K562 (cell line): ENCODE results near the gene ZNF18. TPM values are rescaled to one million over a fixed set of nuclear protein-coding genes. Genes with fewer than 3 reads are reported as not detected.

ENCODE experiments used
- ATAC-seq: fragments of 200-7000 bp; cut with Tn5 transposase; 3 replicates; pipeline ENCODE4 v1.9.1; 2020; ENCODE audit warnings: moderate library complexity
- BruUV-seq: library from RNA; stranded (reverse); fragments of 400-500 nt; replicated peaks from 2 replicates; lab custom pipeline; 2021; lab: Mats Ljungman, UMichigan
- CTCF ChIA-PET: fragments of 300-600 bp; formaldehyde crosslinking; extraction: SDS; loops from one replicate; lab custom pipeline; 2021; ENCODE audit warnings: low intra/inter-chr PET ratio; lab: Yijun Ruan, JAX
- POLR2A ChIA-PET: fragments of 300-600, 350-650 bp; sonication (Branson Sonifier 250); formaldehyde crosslinking; extraction: SDS; loops from one replicate; lab custom pipeline; 2021; ENCODE audit warnings: antibody characterized with exemption, inconsistent platforms; lab: Yijun Ruan, JAX
- DNase-seq, 4 experiments: peaks; one replicate each; pipeline versions ENCODE4 v3.0.0 to v3.0.0-alpha.2; 2011 to 2018; ENCODE audit warnings: low spot score in 3 of 4, mixed read lengths in 3 of 4; ENCODE audit errors: extremely low read depth in 1 of 4
- FAIRE-seq: peaks from 2 replicates; lab custom pipeline; 2011; peaks lifted over from hg19 to GRCh38; lab: Jason Lieb, UNC
- H2AFZ ChIP-seq: 2 replicates; pipeline ENCODE4 v1.6.0; 2011; ENCODE audit warnings: low read depth, low read length, control low read depth, inconsistent platforms
- H3K27ac ChIP-seq: fragments of 200-600 bp; 3 replicates; pipeline ENCODE4 v1.8.0; 2011; ENCODE audit warnings: low read depth, mild to moderate bottlenecking, control low read depth, inconsistent platforms, low read length, moderate library complexity, mixed read lengths; ENCODE audit errors: extremely low read depth
- H3K27me3 ChIP-seq, 2 experiments: fragments of 300-600 bp in 1 of 2; 2 replicates in 1 of 2; 3 replicates in 1 of 2; pipeline versions ENCODE4 v1.6.0 to v1.8.0; 2011; ENCODE audit warnings: inconsistent platforms in 2 of 2, low read length in 2 of 2, mild to moderate bottlenecking in 1 of 2, mixed read lengths in 1 of 2, moderate library complexity in 1 of 2; ENCODE audit not compliant: control insufficient read depth in 2 of 2, insufficient read depth in 2 of 2
- H3K36me3 ChIP-seq: fragments of 300-600 bp; 3 replicates; pipeline ENCODE4 v1.8.0; 2011; ENCODE audit warnings: mild to moderate bottlenecking, low read length, inconsistent platforms; ENCODE audit not compliant: control insufficient read depth, insufficient read depth
- H3K4me1 ChIP-seq, 2 experiments: fragments of 200-600 bp in 1 of 2; replicated peaks in 1 of 2; 2 replicates in 1 of 2; 3 replicates in 1 of 2; pipeline versions ENCODE4 v1.5.1 to v1.8.0; 2011; ENCODE audit warnings: inconsistent platforms in 2 of 2, low read length in 2 of 2, mild to moderate bottlenecking in 1 of 2, mixed read lengths in 1 of 2, moderate library complexity in 1 of 2; ENCODE audit not compliant: control insufficient read depth in 2 of 2, insufficient read depth in 2 of 2
- H3K4me2 ChIP-seq: 2 replicates; pipeline ENCODE4 v1.6.1; 2011; ENCODE audit warnings: low read length, control low read depth, inconsistent platforms, mixed read lengths; ENCODE audit not compliant: insufficient read depth
- H3K4me3 ChIP-seq: fragments of 200-600 bp; sonication (generic), shearing (Covaris generic); 2 replicates; pipeline ENCODE4 v1.5.1; 2016; ENCODE audit warnings: control low read depth, inconsistent platforms
- H3K79me2 ChIP-seq: fragments of 200-600 bp; 3 replicates; pipeline ENCODE4 v1.8.0; 2011; ENCODE audit warnings: low read length, inconsistent platforms; ENCODE audit not compliant: control insufficient read depth, insufficient read depth
- H3K9ac ChIP-seq, 2 experiments: 2 replicates each; pipeline versions ENCODE4 v1.6.0 to v1.6.1; 2011; ENCODE audit warnings: low read depth in 2 of 2, low read length in 2 of 2, control low read depth in 1 of 2, inconsistent platforms in 1 of 2, mild to moderate bottlenecking in 1 of 2, mixed read lengths in 1 of 2; ENCODE audit not compliant: insufficient read depth in 1 of 2
- H3K9me1 ChIP-seq: one replicate; pipeline ENCODE4 v1.6.0; 2011; ENCODE audit warnings: inconsistent platforms, mild to moderate bottlenecking, low read length, moderate library complexity; ENCODE audit not compliant: control insufficient read depth, insufficient read depth
- H3K9me3 ChIP-seq: replicated peaks from 2 replicates; pipeline ENCODE4 v1.5.1; 2011; ENCODE audit warnings: low read depth, low read length, inconsistent platforms; ENCODE audit not compliant: control insufficient read depth, insufficient read depth
- H4K20me1 ChIP-seq: replicated peaks from 2 replicates; pipeline ENCODE4 v1.6.1; 2011; ENCODE audit warnings: low read length, inconsistent platforms, mixed read lengths; ENCODE audit not compliant: control insufficient read depth, insufficient read depth
- ARID3B ChIP-seq: fragments of 250-450 bp; sonication (Bioruptor Pico); IDR thresholded peaks from 2 replicates; pipeline ENCODE4 v1.4.0; 2020; ENCODE audit warnings: borderline replicate concordance
- C11orf30 ChIP-seq: fragments of 450-650 bp; IDR thresholded peaks from 2 replicates; pipeline ENCODE4 v1.6.1; 2016; ENCODE audit warnings: low read depth, mild to moderate bottlenecking
- CLOCK ChIP-seq: fragments of 250-450 bp; sonication (Bioruptor Pico); IDR thresholded peaks from 2 replicates; pipeline ENCODE4 v1.4.0; 2020; ENCODE audit warnings: mild to moderate bottlenecking, moderate library complexity, borderline replicate concordance
- CREB3L1 ChIP-seq: fragments of 450-650 bp; IDR thresholded peaks from 2 replicates; pipeline ENCODE4 v1.6.1; 2014; ENCODE audit warnings: low read depth, mild to moderate bottlenecking, moderate library complexity, borderline replicate concordance
- DMBX1 ChIP-seq: fragments of 250-450 bp; sonication (Bioruptor Pico); IDR thresholded peaks from 2 replicates; pipeline ENCODE4 v1.8.0; 2022; ENCODE audit warnings: inconsistent platforms, mild to moderate bottlenecking, moderate library complexity, borderline replicate concordance
- HMG20B ChIP-seq: fragments of 250-450 bp; sonication (Bioruptor Pico); IDR thresholded peaks from 2 replicates; pipeline ENCODE4 v1.5.0; 2021; ENCODE audit warnings: mild to moderate bottlenecking
- KDM1A ChIP-seq, 2 experiments: fragments of 450-650 bp; IDR thresholded peaks; 2 replicates each; pipeline ENCODE4 v1.6.1; 2016; ENCODE audit warnings: mild to moderate bottlenecking in 2 of 2
- PKNOX1 ChIP-seq: fragments of 450-650 bp; IDR thresholded peaks from 2 replicates; pipeline ENCODE4 v1.6.1; 2016
- SMARCA4 ChIP-seq: fragments of 450-650 bp; IDR thresholded peaks from 2 replicates; pipeline ENCODE4 v1.6.1; 2016
- TBL1XR1 ChIP-seq, 2 experiments: IDR thresholded peaks; 2 replicates each; pipeline ENCODE4 v1.6.1; 2012; ENCODE audit warnings: improper control_type of control experiment in 2 of 2, low read length in 2 of 2, mild to moderate bottlenecking in 1 of 2
- TRIM24 ChIP-seq, 2 experiments: fragments of 450-650 bp; IDR thresholded peaks; 2 replicates each; pipeline ENCODE4 v1.6.1; 2016
- USF1 ChIP-seq: sonication (generic); formaldehyde crosslinking; IDR thresholded peaks from 2 replicates; pipeline ENCODE4 v1.9.0; 2022; ENCODE audit warnings: mild to moderate bottlenecking, missing genetic modification reagents
- ZNF184 ChIP-seq: sonication (generic); formaldehyde crosslinking; IDR thresholded peaks from 2 replicates; pipeline ENCODE4 v1.5.0; 2020; ENCODE audit warnings: missing genetic modification reagents
- ZNF436 ChIP-seq: fragments of 250-450, 450-650 bp; sonication (Bioruptor Pico); formaldehyde crosslinking; IDR thresholded peaks from 2 replicates; pipeline ENCODE4 v1.7.0; 2020; ENCODE audit warnings: mild to moderate bottlenecking
- ZNF695 ChIP-seq: fragments of 450-650 bp; formaldehyde crosslinking; IDR thresholded peaks from 2 replicates; pipeline ENCODE4 v1.4.0; 2020; ENCODE audit warnings: mild to moderate bottlenecking, moderate library complexity
- ZNF766 ChIP-seq: fragments of 200-800 bp; sonication (Bioruptor generic); conservative IDR thresholded peaks from 2 replicates; pipeline ENCODE4 v1.6.1; 2016; ENCODE audit warnings: missing genetic modification characterization, missing compliant biosample characterization
- WGBS: fragments of 100-300 bp; shearing (Covaris generic); methylation state at CpG from one replicate; pipeline ENCODE4 v1.1.6; 2016; ENCODE audit warnings: low coverage, mixed read lengths; ENCODE audit not compliant: insufficient coverage; ENCODE audit errors: missing lambda C conversion rate; 5-methylcytosine and 5-hydroxymethylcytosine counted together
- in situ Hi-C: fragments of 300-500 bp; cut with MboI; formaldehyde crosslinking; loops from 4 replicates; pipeline ENCODE4 v1.15.0; 2018; ENCODE audit warnings: inconsistent platforms, mixed read lengths
- intact Hi-C: fragments of 100-400 bp; cut with micrococcal nuclease; formaldehyde crosslinking; loops from 2 replicates; pipeline ENCODE4 v1.14.2; 2022
- polyA plus RNA-seq, 8 experiments: library from polyadenylated mRNA; depleted of rRNA in 4 of 8; stranded (reverse) in 5 of 8; unstranded in 3 of 8; fragments of >200 nt; fragmentation: Nextera tagmentation in 2 of 8; fragmentation: Illumina TruSeq in 1 of 8; extraction: Ambion mirVana in 2 of 8; extraction: Trizol in 1 of 8; gene quantifications; 2 replicates each; pipeline versions ENCODE4 v1.2.1 to v1.2.3, GENCODE V29; 2011 to 2014; ENCODE audit warnings: inconsistent platforms in 1 of 8, missing spikeins in 1 of 8
- total RNA-seq, 7 experiments: library from RNA; depleted of rRNA in 6 of 7; stranded (reverse); fragments of >200 nt in 6 of 7; fragmentation: Illumina TruSeq in 2 of 7; extraction: Trizol in 2 of 7; gene quantifications; 2 replicates each; pipeline versions ENCODE4 v1.2.1 to v1.2.3, GENCODE V29; 2011 to 2021; ENCODE audit warnings: low replicate concordance in 1 of 7

The ZNF18 gene
- total and polyA plus RNA-seq, 9 of the 15 experiments (the other 6 are each of a cell fraction or from before 2014, with no cell fraction given): 1.1 to 5.0 (median 3.4) TPM

- no peak overlapping the region for H3K27ac ChIP-seq
- H3K9me1 ChIP-seq: no peaks in the 10 kb centered on the region
- H3K4me1 ChIP-seq: no peaks in the 10 kb centered on the region; a peak in 3 of 5 replicates
- ATAC-seq (peak; percentile 83), FAIRE-seq (peak; percentile 54), DNase-seq (peak; percentile 29 to 41 (median 39))
- BruUV-seq: no TSS peak
- H3K27me3 ChIP-seq: peaks cover 0 to 21% of the 10 kb centered on the region in 2 experiments; a peak in 2 of 5 replicates
- H3K9me3 ChIP-seq: no peaks in the 10 kb centered on the region
- H3K79me2 ChIP-seq: no peaks in the 10 kb centered on the region
- WGBS: 0% methylated on average over 4 of the region's 4 CpGs
- no peak overlapping the region for H2AFZ ChIP-seq
- intact Hi-C loops: no loop called here
- no peak overlapping the region for H3K9ac ChIP-seq
- in situ Hi-C loops: no loop called here
- CTCF ChIA-PET: no interaction called here
- H3K4me2 ChIP-seq: no peak overlapping the region
- no peaks in the 10 kb centered on the region; the same call in 1 of the 2 replicates for H4K20me1 ChIP-seq
- no peaks in the 10 kb centered on the region for H3K36me3 ChIP-seq
- no peak overlapping the region for H3K4me3 ChIP-seq
- POLR2A ChIA-PET: interaction anchor here (1.0 kb wide), 1 partner anchor 13 kb away, joined by 4 read pairs; no protein-coding TSS in a partner anchor
- TF ChIP-seq KDM1A (IDR thresholded peaks at IDR 0.05) (peak; percentile 74 to 77), C11orf30 (peak; percentile 39; the same call in 1 of the 2 replicates), TBL1XR1 (IDR thresholded peaks at IDR 0.05; ENCODE audit: low read length in 2 of 2) (peak in 1 of 2 experiments; percentile 38; a peak in 1 of 4 replicates), ZNF184 (peak; percentile 70; the same call in 1 of the 2 replicates), ZNF695 (no peak), HMG20B (CRISPR knock-in tag) (no peak), ZNF766 (CRISPR knock-in tag) (no peak), ZNF436 (no peak), SMARCA4 (peak; percentile 25; the same call in 1 of the 2 replicates), DMBX1 (CRISPR knock-in tag) (no peak), ARID3B (CRISPR knock-in tag) (no peak), CLOCK (CRISPR knock-in tag) (no peak), CREB3L1 (no peak), USF1 (CRISPR knock-in tag) (no peak), PKNOX1 (peak; percentile 68; the same call in 1 of the 2 replicates), TRIM24 (IDR thresholded peaks at IDR 0.05) (0 out of 4 replicates have a peak, but pooled peaks of 1 of the 2 experiments have one; percentile 39)
Measured at GRCh38 chr17:11928436-11928835, 68.8 kb downstream of the ZNF18 start.
